Transverse colon (tissue), 4 donors: Measurements from ENCODE around the gene MAGI1.

Experiments
- EP300 ChIP-seq: sonication (generic); formaldehyde crosslinking; IDR thresholded peaks from one replicate; pipeline ENCODE4 v1.6.1; 2017; ENCODE audit warnings: antibody characterized with exemption, low read depth
- POLR2AphosphoS5 ChIP-seq, 3 donors: sonication (generic); formaldehyde crosslinking; IDR thresholded peaks; one replicate each; pipeline ENCODE4 v1.6.1; 2016; ENCODE audit warnings: antibody characterized with exemption in 3 of 3
- TF ChIP-seq, protein P1 (sequence below), 5 experiments: fragments of 200-600 bp in 3 of 5; fragments of 450-650 bp in 2 of 5; sonication (generic) in 3 of 5; IDR thresholded peaks; 1 replicate in 2 of 5; 2 replicates in 3 of 5; pipeline ENCODE4 v1.5.1; 2016 to 2017; ENCODE audit warnings: antibody characterized with exemption in 5 of 5, inconsistent platforms in 3 of 5, mild to moderate bottlenecking in 2 of 5, moderate library complexity in 1 of 5

DNA sequence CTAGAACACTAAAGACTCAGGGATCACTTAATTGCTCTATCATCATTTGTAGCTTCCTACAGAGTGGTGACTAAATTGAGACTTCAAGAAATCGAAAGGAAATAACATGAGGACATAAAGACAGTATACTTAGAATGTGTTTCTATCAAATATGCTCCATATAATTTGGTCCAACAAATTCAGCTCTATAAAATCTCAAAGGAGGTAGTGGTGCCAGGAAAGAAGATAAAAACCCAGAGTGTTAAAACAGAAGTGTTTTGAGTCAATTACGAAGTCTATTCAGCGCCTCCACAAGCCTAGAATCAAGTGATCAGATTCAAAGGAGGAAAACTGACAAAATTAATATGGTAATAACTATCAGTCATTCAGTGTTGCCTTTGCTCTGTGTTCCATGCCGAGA is 22.9 kb downstream of the MAGI1 start:
- TF ChIP-seq, protein P1, sequence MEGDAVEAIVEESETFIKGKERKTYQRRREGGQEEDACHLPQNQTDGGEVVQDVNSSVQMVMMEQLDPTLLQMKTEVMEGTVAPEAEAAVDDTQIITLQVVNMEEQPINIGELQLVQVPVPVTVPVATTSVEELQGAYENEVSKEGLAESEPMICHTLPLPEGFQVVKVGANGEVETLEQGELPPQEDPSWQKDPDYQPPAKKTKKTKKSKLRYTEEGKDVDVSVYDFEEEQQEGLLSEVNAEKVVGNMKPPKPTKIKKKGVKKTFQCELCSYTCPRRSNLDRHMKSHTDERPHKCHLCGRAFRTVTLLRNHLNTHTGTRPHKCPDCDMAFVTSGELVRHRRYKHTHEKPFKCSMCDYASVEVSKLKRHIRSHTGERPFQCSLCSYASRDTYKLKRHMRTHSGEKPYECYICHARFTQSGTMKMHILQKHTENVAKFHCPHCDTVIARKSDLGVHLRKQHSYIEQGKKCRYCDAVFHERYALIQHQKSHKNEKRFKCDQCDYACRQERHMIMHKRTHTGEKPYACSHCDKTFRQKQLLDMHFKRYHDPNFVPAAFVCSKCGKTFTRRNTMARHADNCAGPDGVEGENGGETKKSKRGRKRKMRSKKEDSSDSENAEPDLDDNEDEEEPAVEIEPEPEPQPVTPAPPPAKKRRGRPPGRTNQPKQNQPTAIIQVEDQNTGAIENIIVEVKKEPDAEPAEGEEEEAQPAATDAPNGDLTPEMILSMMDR (IDR thresholded peaks at IDR 0.05): no peak
- no peak for TF ChIP-seq EP300
- TF ChIP-seq POLR2AphosphoS5 (IDR thresholded peaks at IDR 0.05): no peak
